HG03103 (cell line): Measurements from ENCODE around the gene C2orf42.
"Not testable (repeated sequence)": the region's sequence is repeated elsewhere in the genome, so short reads cannot be mapped to it uniquely, and the experiment has no call there.

Experiments used
- ATAC-seq: cut with Tn5 transposase; IDR thresholded peaks from one replicate; pipeline ENCODE4 v1.9.1; 2021; ENCODE audit warnings: low read depth; ENCODE audit not compliant: unreplicated experiment

C2orf42 gene

DNA sequence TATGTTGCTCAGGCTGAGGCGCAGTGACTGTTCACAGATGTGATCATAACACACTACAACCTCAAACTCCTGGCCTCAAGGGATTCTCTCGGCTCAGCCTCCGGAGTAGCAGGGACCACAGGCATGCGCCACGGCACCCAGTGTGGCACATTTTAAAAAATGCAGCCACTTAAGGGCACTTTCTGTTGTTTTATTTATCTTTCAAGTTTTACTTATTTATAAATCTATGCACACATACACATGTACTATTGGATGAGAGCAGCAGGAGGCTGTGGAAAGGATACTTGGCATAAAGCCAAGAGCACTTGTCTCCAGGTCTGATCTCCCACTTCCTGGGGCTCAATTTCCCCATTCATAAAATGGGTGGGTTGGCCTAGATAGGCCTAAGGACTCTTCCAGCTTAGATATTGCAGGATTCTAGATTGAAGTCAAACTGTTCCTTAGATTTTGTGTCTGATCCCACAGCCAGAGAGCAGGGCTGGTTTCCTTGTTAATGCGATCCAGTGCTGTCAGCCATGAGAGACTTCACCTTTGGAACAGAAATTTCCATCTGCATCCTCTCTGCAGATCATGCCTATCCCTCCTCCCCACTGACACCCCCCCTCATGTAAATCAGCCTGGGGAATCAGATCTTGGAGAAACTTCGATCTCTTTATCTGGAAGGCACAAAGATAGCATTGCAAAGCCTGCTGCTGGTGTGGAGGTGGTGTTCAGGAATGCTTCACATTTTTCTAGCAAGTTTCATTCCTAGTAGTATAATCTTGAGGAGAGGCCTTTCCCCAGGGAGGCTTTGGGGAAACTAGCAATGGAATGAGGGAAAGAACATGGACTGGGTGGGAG, 78.8 kb downstream of the C2orf42 start:
- no peak for ATAC-seq

DNA sequence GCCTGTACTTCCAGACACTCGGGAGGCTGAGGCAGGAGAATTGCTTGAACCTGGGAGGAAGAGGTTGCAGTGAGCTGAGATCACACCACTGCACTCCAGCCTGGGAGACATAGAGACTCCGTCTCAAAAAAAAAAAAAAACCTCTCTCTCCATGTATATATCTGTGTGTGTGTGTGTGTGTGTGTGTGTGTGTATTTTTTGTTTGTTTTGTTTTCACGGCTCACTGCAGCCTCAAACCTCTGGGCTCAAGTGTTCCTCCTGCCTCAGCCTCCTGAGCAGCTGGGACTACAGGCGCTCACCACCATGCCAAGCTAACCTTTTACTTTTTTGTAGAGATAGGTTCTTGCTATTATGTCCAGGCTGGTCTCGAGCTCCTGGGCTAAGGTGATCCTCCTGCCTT, 80.4 kb downstream of the C2orf42 start:
- ATAC-seq = not testable (repeated sequence)

DNA sequence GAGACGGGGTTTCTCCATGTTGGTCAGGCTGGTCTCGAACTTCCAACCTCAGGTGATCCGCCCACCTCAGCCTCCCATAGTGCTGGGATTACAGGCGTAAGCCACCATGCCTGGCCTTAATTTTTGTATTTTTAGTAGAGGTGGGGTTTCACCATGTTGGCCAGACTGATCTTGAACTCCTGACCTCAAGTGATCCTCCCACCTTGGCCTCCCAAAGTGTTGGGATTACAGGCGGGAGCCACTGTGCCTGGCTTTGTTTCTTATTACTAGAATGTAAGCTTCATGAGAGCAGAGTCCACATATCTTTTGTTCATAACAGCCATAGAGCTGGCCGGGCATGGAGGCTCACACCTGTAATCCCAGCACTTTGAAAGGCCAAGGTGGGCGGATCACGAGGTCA, 84.7 kb downstream of the C2orf42 start:
- ATAC-seq = not testable (repeated sequence)

DNA sequence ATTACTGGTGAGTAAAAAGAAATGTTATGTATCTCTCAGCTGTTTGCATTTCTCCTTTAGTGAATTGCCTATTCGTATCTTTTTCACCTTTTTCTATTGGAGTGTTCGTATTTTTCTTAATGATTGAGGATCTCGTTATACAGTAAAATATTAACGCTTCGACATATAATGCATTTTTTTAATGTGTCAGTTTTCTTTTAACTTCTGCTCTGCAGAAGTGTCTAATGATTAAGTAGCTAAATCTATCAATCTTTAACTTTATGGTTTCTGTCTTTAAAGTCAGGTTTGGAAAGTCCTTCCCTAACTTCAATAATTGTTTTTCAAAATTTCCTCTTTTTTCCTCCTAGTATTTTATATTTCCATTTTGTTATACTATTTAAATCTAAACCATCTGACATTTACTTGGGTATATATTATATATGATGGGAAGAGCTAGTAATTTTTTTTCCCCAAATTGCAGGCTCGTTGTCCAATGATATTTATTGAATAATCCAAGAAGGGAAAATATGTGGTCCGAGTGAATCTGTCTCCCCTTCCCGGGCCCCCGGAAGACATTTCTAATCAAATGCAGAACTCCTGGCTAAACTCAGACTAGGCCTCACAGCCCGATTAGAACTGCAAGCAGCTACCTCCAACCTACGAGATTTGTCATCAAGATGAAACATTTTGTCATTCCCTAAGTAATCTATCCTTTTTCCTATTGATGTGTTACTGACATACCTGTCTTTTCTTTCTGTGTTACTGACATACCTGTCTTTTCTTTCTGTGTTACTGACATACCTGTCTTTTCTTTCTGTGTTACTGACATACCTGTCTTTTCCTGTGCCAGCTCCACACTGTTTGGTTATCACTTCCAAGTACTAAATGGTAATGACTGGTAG, 86.3 kb downstream of the C2orf42 start:
- no peak for ATAC-seq

DNA sequence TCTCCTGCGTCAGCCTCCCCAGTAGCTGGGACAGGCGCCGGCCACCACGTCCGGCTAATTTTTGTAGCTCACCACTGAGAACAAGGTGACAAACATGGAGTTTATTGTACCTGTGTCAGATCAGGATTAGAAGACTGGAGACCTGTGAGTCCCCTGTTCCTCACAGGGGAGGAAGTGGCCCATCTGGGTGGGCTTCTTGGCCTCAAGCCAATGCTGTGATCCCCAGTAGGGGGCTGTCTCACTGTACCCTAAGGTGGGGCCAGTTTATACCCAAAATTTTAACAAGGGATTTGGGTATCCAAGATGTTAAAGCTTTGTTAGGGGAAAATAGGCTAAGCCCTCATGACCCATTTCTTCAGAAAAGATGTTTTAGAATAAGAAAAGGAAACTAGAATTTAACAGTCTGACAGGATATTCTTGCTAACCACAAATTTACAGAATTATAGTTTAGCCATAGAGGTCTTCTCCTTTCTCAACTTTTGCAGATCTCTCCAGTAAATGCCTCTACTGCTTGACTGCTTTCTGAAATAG, 87.2 kb downstream of the C2orf42 start:
- no peak for ATAC-seq

DNA sequence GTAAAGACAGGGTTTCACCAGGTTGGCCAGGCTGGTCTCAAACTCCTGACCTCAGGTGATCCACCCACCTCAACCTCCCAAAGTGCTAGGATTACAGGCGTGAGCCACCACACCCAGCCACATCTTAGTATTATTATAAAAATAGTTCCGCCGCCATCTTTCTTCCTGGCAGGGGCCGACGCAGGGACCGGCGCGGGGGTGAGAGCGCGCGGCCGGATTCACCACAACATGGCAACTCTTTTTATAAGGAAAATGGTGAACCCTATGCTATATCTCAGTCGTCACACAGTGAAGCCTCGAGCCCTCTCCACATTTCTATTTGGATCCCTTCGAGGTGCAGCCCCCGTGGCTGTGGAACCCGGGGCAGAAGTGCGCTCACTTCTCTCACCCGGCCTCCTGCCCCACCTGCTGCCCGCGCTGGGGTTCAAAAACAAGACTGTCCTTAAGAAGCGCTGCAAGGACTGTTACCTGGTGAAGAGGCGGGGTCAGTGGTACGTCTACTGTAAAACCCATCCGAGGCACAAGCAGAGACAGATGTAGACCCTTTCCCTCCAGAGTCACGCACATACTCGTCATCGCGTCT, 88.4 kb downstream of the C2orf42 start:
- ATAC-seq = not testable (repeated sequence)

DNA sequence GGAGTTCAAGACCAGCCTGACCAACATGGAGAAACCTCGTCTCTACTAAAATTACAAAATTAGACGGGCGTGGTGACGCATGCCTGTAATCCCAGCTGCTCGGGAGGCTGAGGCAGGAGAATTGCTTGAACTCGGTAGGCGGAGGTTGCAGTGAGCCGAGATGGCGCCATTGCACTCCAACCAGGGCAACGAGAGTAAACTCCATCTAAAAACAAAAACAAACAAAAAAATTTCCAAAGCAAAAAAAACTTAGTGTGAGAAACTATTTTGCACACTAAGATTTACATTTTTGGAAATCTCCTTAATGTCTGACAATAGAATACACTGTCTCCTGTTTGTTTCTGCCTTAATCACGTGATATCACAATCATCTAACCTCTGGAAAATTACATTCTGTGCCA, 89.1 kb downstream of the C2orf42 start:
- ATAC-seq = not testable (repeated sequence)

DNA sequence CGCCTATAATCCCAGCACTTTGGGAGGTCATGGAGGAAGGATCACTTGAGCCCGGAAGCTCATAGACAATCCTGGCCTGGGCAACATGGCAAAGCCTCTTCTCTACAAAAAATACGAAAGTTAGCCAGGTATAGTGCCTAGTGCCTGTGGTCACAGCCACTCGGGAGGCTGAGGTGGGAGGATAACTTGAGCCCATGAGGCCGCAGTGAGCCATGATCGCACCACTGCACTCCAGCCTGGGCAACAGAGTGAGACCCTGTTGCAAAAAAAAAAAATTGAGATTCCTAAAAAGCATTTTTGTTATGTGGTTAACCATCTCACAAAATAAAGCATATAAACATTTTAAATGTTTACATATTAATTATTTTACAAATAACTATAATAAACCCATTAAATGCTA, 89.6 kb downstream of the C2orf42 start:
- no peak for ATAC-seq
